Endodermal cell (in vitro differentiated cells): ENCODE data around the gene AGAP3. TPM values are rescaled to one million over a fixed set of nuclear protein-coding genes. Genes with fewer than 3 reads are reported as not detected.
A peak's percentile ranks its signal among the peaks of the same experiment; 100 is the strongest.

ENCODE experiments used
- DNase-seq: peaks from one replicate; pipeline ENCODE4 v3.0.0-alpha.2; 2017
- H3K27ac ChIP-seq: 2 replicates; pipeline ENCODE4 v1.5.1; 2013; ENCODE audit warnings: mild to moderate bottlenecking, low read depth, low read length, moderate library complexity
- H3K27me3 ChIP-seq: 2 replicates; pipeline ENCODE4 v1.6.1; 2013; ENCODE audit warnings: mild to moderate bottlenecking, low read length, moderate library complexity; ENCODE audit not compliant: insufficient read depth, control insufficient read depth, poor library complexity, severe bottlenecking
- H3K36me3 ChIP-seq: 2 replicates; pipeline ENCODE4 v1.7.0; 2013; ENCODE audit warnings: mild to moderate bottlenecking, low read length, moderate library complexity; ENCODE audit not compliant: control insufficient read depth, insufficient read depth
- H3K4me1 ChIP-seq: one replicate; pipeline ENCODE4 v1.7.0; 2013; ENCODE audit warnings: low read length; ENCODE audit not compliant: control insufficient read depth, insufficient read depth
- H3K4me3 ChIP-seq: 2 replicates; pipeline ENCODE4 v1.5.1; 2013; ENCODE audit warnings: mild to moderate bottlenecking, low read length, moderate library complexity
- H3K9ac ChIP-seq: 2 replicates; pipeline ENCODE4 v1.6.1; 2013; ENCODE audit warnings: mild to moderate bottlenecking, low read length, moderate library complexity; ENCODE audit not compliant: poor library complexity, severe bottlenecking; ENCODE audit errors: extremely low read depth
- H3K9me3 ChIP-seq: 2 replicates; pipeline ENCODE4 v1.6.1; 2013; ENCODE audit warnings: mild to moderate bottlenecking, low read length, moderate library complexity; ENCODE audit not compliant: control insufficient read depth
- H3K27ac Mint-ChIP-seq: 2 replicates; pipeline ENCODE4 v1.8.0; 2020; ENCODE audit warnings: mixed read lengths
- H3K27me3 Mint-ChIP-seq: 2 replicates; pipeline ENCODE4 v1.8.0; 2021; ENCODE audit warnings: mild to moderate bottlenecking, mixed read lengths; ENCODE audit not compliant: insufficient read depth
- H3K36me3 Mint-ChIP-seq: 2 replicates; pipeline ENCODE4 v1.8.0; 2020; ENCODE audit warnings: low read depth, mixed read lengths
- H3K4me1 Mint-ChIP-seq: 2 replicates; pipeline ENCODE4 v1.8.0; 2020; ENCODE audit warnings: mixed read lengths
- H3K4me3 Mint-ChIP-seq: 2 replicates; pipeline ENCODE4 v1.8.0; 2020; ENCODE audit warnings: mild to moderate bottlenecking, moderate library complexity, mixed read lengths
- H3K9me3 Mint-ChIP-seq: 2 replicates; pipeline ENCODE4 v1.8.0; 2020; ENCODE audit warnings: mild to moderate bottlenecking, mixed read lengths
- WGBS, 2 experiments: methylation state at CpG; one replicate each; pipeline versions ENCODE4 v1.1.5 to v1.1.7; 2013; ENCODE audit warnings: missing lambda C conversion rate in 2 of 2, mixed read lengths in 1 of 2; ENCODE audit not compliant: insufficient coverage in 1 of 2, insufficient read length in 1 of 2; 5-methylcytosine and 5-hydroxymethylcytosine counted together
- total RNA-seq, 2 donors: library from RNA; stranded (reverse); fragmentation: NEBNext Ultra II Directional in 1 of 2; extraction: Animal tissue kit (Norgen Biotek cat#: 25700) in 1 of 2; gene quantifications; 2 replicates in 1 of 2; 3 replicates in 1 of 2; pipeline ENCODE4 v1.2.1, GENCODE V29; 2021
- TF ChIP-seq, protein P1 (sequence below): fragments of 200-600 bp; sonication (generic); conservative IDR thresholded peaks from 2 replicates; pipeline ENCODE4 v1.5.0; 2021; ENCODE audit warnings: antibody characterized with exemption, mild to moderate bottlenecking

AGAP3 gene
- total RNA-seq, 2 donors from 2014 or later, result 113 to 116 TPM

DNA sequence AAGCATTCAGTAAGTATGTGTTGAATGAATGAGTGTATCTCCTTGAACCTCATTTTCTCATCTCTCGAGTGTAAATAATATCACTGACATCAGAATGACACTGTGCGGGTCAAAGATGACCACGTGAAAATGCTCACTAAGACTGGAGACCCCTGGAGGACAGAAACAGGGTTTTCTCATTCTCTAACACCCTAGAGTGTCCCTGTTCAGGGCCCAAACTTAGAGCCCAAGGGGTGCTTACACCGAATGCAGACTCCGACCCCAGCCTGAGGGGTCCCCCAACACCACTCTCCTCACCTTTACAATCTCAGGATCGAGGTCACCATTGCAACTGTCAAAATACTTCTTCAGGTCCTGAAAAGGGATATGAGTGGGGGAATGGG is 30.0 kb upstream of the AGAP3 start:
- Histone ChIP-seq H3K4me1 (peaks cover 11% of the 10 kb centered on the region), H3K27me3 (peaks cover 12% of the 10 kb centered on the region), H3K27ac (no peak overlapping the region), H3K4me3 (peak overlapping the region; percentile 94), H3K9me3 (no peaks in the 10 kb centered on the region), H3K9ac (no peak overlapping the region), H3K36me3 (no peaks in the 10 kb centered on the region)
- WGBS, 2 experiments, result 85 to 100% methylated on average over 2 to 6 of the region's 6 CpGs
- Mint-ChIP-seq H3K9me3 (no peaks in the 10 kb centered on the region), H3K4me1 (peaks cover 27% of the 10 kb centered on the region), H3K27ac (no peak overlapping the region), H3K36me3 (peaks cover 7% of the 10 kb centered on the region), H3K27me3 (peaks cover 28% of the 10 kb centered on the region), H3K4me3 (peak overlapping the region; percentile 84)
- TF ChIP-seq, protein P1, sequence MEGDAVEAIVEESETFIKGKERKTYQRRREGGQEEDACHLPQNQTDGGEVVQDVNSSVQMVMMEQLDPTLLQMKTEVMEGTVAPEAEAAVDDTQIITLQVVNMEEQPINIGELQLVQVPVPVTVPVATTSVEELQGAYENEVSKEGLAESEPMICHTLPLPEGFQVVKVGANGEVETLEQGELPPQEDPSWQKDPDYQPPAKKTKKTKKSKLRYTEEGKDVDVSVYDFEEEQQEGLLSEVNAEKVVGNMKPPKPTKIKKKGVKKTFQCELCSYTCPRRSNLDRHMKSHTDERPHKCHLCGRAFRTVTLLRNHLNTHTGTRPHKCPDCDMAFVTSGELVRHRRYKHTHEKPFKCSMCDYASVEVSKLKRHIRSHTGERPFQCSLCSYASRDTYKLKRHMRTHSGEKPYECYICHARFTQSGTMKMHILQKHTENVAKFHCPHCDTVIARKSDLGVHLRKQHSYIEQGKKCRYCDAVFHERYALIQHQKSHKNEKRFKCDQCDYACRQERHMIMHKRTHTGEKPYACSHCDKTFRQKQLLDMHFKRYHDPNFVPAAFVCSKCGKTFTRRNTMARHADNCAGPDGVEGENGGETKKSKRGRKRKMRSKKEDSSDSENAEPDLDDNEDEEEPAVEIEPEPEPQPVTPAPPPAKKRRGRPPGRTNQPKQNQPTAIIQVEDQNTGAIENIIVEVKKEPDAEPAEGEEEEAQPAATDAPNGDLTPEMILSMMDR, result no peak
- no peak for DNase-seq

DNA sequence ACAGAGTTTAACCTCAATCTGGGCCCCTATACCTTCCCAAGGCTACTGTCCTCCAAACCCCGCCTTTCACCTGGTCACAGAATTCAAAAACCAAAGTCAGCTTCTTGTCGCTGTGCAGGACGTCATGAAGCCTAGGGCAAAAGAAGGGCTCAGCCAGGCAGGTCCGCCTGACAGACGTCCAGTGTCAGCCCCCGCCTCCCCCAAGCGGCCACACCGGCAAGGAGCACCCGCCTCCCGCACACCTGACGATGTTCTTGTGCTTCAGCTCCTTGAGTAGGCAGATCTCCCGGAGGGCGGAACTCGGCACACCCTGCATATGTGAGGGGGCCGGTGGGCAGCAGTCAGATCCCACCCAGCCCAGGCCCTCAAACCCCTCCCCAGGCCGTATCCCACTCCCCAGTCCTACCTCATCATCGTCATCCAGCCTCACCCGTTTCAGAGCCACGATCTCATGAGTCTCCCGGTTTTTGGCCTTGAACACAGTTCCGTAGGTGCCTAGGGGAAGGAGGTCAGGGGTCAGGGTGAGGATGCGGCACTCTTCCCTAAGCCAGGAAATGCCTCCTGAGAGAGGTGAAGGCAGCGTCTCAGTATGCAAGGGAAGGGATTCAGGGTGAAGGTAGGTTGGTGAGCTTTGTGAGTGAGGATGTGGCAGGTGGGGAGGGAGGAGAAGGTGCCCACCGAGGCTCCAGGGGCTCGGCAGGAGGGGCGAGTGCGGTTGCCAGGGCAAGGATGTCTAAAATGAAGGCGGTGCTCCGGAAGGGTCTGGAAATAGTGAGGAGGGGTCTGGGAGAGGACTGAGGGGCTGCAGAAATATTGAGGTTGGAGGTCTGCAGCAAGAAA is 29.4 kb upstream of the AGAP3 start:
- H3K9ac ChIP-seq, result peak overlapping the region; percentile 32
- Mint-ChIP-seq H3K4me1 (peaks cover 33% of the 10 kb centered on the region), H3K36me3 (peaks cover 7% of the 10 kb centered on the region), H3K9me3 (no peaks in the 10 kb centered on the region), H3K27me3 (peaks cover 24% of the 10 kb centered on the region), H3K27ac (peak overlapping the region; percentile 88), H3K4me3 (peak overlapping the region; percentile 84)
- no peak overlapping the region for H3K27ac ChIP-seq
- WGBS, 2 experiments, result 30 to 38% methylated on average over 10 to 29 of the region's 29 CpGs
- TF ChIP-seq, protein P1, result peak; percentile 53
- H3K9me3 ChIP-seq, result no peaks in the 10 kb centered on the region
- peaks cover 12% of the 10 kb centered on the region for H3K27me3 ChIP-seq
- H3K4me1 ChIP-seq, result peaks cover 13% of the 10 kb centered on the region
- DNase-seq, result peak; percentile 82
- no peaks in the 10 kb centered on the region for H3K36me3 ChIP-seq
- peak overlapping the region; percentile 94 for H3K4me3 ChIP-seq

DNA sequence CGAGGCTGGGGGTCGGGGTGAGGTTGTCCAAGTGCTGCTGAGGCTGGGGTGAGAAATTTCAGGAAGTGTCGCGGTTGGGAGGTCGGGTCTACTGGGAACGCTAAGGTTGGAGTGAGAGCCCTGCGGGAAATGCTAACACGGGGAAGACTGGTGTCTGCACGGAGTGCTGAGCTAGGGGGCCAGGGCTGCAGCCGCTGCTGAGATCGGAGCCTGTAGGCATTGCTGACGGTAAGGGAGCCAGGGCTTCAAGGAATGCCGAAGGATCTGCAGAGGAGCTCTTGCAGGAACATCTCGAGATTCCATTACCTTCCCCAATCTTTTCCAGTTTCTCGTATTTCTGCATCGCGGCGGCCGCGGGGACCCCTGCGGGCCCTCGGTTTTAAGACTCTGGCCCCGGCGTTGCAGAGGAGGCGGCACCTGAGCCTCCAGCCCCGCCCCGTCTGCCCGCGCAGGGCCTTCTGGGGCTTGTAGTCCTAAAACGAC is 28.7 kb upstream of the AGAP3 start, which contains the start of gene CDK5:
Gene CDK5 (minus strand): TSS at position 392 of the 483 bp plus-strand sequence. CDS start 49 bp downstream, at position 343.
- peak within 1 kb of the TSS; percentile 95 for H3K27ac Mint-ChIP-seq
- 1% methylated on average over 24 to 30 of the region's 30 CpGs for WGBS, 2 experiments
- H3K9me3 Mint-ChIP-seq, result no peaks in the 10 kb centered on the region
- Histone ChIP-seq H3K4me1 (peaks cover 15% of the 10 kb centered on the region), H3K36me3 (no peaks in the 10 kb centered on the region), H3K9me3 (no peaks in the 10 kb centered on the region), H3K27me3 (peaks cover 12% of the 10 kb centered on the region), H3K27ac (peak within 1 kb of the TSS; percentile 90), H3K4me3 (peak within 1 kb of the TSS; percentile 94), H3K9ac (peak within 1 kb of the TSS; percentile 54)
- DNase-seq, result no peak
- peaks cover 36% of the 10 kb centered on the region for H3K4me1 Mint-ChIP-seq
- H3K36me3 Mint-ChIP-seq, result peaks cover 7% of the 10 kb centered on the region
- TF ChIP-seq, protein P1, result no peak
- H3K27me3 Mint-ChIP-seq, result peaks cover 21% of the 10 kb centered on the region
- peak within 1 kb of the TSS; percentile 84 for H3K4me3 Mint-ChIP-seq
